ENCODE results near the gene QRICH2.
"Not testable (repeated sequence)": the region's sequence is repeated elsewhere in the genome, so short reads cannot be mapped to it uniquely, and the experiment has no call there.

QRICH2 gene

DNA sequence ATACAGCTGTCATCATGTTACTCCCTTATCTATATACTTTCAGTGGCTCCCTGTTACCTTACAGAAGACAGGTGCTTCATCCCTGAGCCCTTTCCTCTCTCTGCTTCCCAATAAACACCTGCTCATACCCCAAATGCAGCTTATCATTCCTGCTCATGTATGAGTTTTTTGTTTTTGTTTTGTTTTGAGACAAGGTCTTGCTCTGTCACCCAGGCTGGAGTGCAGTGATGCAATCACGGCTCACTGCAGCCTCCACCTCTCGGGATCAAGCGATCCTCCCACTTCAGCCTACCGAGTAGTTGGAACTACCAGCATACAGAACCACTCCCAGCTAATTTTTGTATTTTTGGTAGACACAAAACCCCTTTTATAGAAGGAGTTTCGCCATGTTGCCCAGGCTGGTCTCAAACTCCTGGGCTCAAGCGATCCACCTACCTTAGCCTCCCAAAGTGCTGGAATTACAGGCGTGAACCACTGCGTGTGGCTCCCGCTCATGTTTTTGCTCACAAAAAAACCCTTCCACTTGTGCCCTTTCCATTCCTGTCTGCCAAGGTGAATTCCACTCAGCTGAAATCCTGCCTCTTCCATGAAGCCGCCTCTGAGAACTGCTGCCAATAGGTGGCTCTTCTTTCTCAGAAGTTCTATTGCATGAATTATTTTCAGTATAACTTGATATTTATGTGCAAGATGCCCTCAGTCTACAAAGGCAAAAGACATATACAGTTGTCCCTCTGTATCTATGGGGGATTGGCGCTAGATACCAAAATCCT, 59.9 kb downstream of the QRICH2 start:
- no peak for DNase-seq (ENCODE audit: low read depth)

DNA sequence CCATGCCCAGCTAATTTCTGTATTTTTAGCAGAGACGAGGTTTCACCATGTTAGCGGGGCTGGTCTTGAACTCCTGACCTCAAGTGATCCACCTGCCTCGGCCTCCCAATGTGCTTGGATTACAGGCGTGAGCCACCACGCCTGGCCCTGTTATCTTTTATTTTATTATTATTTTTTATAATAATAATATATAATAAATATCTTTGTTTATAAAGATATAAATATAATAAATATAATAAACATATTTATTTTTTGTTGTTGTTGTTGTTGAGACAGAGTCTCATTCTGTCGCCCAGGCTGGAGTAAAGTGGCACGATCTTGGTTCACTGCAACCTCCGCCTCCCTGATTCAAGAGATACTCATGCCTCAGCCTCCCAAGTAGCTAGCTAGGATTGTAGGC, 60.8 kb downstream of the QRICH2 start:
- no peak for DNase-seq (ENCODE audit: low read depth)

- peak; percentile 65 for DNase-seq (ENCODE audit: low read depth)
Observed at GRCh38 chr17:76246080-76247066, 61.7 kb downstream of the QRICH2 start.

DNA sequence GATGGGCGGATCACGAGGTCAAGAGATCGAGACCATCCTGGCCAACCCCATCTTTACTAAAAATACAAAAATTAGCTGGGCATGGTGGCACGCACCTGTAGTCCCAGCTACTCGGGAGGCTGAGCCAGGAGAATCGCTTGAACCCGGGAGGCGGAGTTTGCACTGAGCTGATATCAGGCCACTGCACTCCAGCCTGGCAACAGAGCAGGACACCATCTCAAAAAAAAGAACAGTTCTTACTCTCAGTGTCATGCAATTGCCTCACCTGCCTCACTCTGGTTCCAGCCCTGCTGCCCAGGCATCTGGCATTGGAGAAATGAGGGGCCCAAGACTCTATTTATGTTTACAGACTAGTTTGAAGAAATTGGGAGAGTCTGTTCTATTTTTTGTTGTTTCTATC, 63.4 kb downstream of the QRICH2 start:
- DNase-seq (ENCODE audit: low read depth): not testable (repeated sequence)

GRCh38 chr17:76243826-76244679, 64.0 kb downstream of the QRICH2 start:
- DNase-seq (ENCODE audit: low read depth): peak; percentile 54

GRCh38 chr17:76241691-76242255, 66.3 kb downstream of the QRICH2 start:
- DNase-seq (ENCODE audit: low read depth): no peak

DNA sequence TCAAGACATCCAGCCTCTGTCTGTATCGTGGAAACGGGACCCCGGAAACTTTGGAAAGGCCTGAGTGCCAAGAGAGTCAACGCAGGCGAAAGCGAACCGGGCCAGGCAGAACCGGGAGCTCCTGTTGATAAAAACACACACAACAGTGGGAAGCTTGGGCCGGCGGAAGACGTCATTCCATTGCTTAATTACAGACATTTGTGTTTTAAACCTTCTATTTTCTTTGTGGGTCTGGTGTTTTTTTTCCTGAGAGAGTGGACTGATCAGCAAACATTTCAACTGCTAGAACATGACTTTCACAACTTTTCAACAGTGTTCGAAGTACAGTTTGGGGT, 66.9 kb downstream of the QRICH2 start:
- DNase-seq (ENCODE audit: low read depth): no peak

DNA sequence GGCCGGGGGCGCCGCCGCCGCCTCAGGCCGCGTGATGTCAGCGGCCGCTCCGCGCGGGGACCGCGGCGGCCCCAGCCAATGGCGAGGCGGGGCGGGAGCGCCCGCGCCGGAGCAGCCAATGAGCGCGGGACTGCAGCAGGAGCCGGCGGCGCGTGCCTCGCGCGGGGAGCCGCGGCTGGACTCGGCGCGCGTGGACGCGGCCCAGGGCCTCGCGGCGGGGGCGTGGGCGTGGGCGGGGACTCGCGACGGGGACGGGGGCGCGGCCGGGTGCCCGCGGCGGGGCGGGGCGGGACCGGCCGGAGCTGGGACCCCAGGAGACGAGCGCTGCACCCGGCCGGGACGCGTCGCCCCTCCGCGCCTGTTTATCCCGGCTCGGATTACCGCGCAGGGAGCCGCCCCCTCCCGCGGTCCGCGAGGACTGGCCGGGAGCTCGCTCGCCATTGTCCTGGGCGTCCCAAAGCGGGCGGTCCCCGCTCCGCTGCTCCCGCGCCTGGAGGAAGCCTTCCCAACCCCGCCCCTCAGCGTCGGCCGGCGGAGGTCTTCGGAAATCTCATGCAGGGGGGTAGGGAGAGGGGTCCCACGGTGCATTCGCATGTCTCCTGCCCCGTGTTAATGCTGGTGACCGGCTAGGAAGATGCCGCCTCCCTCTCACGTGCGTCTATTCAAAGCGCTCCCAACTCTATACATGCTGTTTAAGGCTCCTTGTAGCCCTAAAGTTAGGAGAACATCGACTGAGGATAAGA, 67.4 kb downstream of the QRICH2 start, which contains the start of gene RNF157:
Gene RNF157, minus strand, starts transcription at position 33 of the 743 bp plus-strand sequence. CDS start 253 bp downstream, outside the sequence.
- peak; percentile 43 for DNase-seq (ENCODE audit: low read depth)

- DNase-seq (ENCODE audit: low read depth): no peak
Observed at GRCh38 chr17:76239538-76240274, 68.4 kb downstream of the QRICH2 start.

DNA sequence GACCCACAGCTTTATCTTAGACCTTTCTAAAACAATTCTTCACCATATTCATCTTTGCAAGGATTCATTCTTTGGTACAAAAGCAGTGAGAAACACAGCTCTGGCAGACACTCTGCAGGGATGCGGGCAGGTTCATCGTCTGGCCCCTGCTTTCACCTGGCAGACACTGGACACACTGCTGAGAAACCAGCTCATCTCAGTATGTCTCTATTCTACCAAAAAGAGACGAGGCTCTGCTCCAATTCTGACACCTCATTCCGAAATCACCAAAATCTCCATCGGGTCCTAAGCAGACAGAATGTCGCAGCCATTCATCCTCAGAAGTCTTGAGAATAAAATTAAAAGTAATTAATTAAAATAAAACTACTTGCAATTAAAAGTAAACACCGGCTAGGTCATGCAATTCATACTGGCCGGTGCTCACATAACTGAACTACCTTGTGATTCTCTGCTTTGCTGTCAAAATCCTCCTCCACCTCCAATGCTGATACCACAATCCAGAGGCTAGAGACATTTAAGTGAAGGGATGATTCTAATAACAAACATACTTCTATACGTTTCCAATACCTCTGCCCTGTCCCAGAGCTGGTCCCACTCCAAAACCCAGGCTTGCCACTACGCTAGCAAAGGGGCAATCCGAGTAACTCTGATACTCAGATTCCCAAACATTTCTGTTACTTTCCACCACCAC, 69.1 kb downstream of the QRICH2 start:
- no peak for DNase-seq (ENCODE audit: low read depth)

- no peak for DNase-seq (ENCODE audit: low read depth)
Observed at GRCh38 chr17:76237859-76238313, 70.2 kb downstream of the QRICH2 start.

GRCh38 chr17:76236603-76237002, 71.5 kb downstream of the QRICH2 start:
- DNase-seq (ENCODE audit: low read depth): no peak

GRCh38 chr17:76235883-76236282, 72.2 kb downstream of the QRICH2 start:
- no peak for DNase-seq (ENCODE audit: low read depth)

DNA sequence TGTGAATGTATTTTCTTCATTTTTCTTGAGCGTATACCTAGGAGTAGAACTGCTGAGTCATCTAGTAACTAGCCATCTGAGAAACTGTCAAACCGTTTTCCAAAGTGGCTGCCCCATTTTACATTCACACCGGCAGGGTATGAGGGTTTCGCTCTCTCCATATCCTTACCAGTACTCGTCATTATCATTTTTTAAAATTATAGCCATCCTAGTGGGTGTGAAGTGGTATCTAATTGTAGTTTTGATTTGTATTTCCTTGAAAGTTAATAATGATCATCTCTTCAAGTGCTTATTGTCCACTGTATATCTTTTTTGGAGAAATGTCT, 73.8 kb downstream of the QRICH2 start:
- DNase-seq (ENCODE audit: low read depth): no peak

DNA sequence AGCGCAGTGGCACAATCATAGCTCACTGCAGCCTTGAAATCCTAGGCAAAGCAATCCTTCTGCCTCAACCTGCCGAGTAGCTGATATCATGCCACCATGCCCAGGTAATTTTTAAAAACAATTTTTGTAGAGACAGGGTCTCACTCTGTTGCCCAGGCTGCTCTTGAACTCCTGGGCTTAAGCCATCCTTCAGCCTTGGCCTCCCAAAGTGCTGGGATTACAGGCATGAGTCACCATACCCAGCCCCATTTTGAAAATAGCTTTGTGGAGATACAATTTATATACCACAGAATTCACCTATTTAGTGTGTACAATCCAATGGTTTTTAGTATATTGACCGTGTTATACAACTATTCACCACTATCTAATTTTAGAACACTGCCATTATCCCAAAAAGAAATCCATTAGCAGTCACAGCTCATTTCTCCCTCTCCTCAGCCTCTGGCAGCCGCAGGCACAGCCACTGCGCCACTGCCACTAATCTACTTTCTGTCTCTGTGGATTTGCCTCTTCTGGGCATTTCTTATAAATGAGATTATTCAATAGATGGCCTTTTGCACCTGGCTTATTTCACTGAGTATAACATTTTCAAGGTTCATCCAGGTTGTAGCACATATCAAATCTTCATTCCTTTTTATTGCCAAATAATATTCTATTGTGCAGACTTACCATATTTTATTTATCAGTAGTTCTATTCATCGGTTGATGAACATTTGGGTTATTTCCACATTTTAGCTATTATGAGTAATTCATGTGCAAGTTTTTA, 74.3 kb downstream of the QRICH2 start:
- no peak for DNase-seq (ENCODE audit: low read depth)

GRCh38 chr17:76232342-76232741, 75.7 kb downstream of the QRICH2 start:
- peak; percentile 93 for DNase-seq (ENCODE audit: low read depth)

DNA sequence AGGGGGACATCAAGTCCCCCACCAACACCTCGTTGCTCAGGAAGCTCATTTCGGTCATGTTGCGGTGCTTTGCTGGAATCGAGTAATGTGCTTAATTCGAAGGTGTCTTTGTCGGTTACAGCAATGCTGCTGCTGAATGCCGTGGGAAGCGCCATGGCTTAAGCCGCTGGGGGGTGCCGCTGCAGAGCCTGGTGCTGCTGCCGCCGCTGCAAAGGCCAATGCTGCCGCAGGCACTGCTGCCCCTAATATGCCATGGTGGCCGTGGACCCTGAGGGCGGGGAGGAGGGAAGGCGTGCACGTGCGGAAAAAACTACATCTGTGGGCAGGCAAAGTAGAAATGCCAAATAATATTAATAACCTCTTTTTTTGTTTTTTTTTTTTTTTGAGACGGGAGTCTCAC, 81.3 kb downstream of the QRICH2 start:
- not testable (repeated sequence) for DNase-seq (ENCODE audit: low read depth)

DNA sequence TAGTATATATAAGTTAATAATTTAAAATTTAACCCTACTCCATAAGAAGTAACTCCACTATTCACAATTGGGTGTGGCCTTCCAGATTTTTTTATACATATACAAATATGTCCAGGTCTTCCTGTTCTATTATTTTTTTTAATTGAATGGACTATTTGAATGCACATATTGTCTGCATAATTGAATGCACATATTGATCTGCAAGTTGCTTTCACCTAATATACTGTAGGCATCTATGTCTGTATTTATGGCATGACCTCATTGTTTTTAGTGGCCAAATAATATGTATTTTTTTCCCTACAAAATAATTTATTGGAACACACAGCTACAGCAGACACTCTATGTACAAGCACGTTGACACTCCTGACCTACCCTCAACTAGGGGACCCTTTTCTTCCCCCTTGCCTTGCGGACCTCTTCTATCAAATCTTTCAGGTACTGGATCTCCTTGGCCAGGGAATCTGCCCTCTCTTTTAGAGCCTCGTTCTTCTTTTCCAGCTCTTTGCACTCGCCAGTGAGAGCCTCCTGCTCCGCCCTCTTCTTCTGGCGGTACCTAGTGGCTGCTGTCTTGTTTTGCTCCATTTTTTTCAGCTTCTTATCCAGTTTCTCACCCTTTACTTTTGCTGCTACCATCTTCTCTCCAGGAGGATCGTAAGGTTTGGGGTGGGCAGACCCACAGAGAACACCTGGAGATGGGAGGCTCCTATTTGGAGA, 82.5 kb downstream of the QRICH2 start:
- DNase-seq (ENCODE audit: low read depth): not testable (repeated sequence)

Data from fibroblast of gingiva (primary cell).